NK-92 (cell line): Measurements from ENCODE around the gene NPIPB2.

Source experiments
- DNase-seq: peaks from one replicate; lab custom pipeline; 2025; ENCODE audit not compliant: unreplicated experiment; lab: John Stamatoyannopoulos, UW

Gene NPIPB2

DNA sequence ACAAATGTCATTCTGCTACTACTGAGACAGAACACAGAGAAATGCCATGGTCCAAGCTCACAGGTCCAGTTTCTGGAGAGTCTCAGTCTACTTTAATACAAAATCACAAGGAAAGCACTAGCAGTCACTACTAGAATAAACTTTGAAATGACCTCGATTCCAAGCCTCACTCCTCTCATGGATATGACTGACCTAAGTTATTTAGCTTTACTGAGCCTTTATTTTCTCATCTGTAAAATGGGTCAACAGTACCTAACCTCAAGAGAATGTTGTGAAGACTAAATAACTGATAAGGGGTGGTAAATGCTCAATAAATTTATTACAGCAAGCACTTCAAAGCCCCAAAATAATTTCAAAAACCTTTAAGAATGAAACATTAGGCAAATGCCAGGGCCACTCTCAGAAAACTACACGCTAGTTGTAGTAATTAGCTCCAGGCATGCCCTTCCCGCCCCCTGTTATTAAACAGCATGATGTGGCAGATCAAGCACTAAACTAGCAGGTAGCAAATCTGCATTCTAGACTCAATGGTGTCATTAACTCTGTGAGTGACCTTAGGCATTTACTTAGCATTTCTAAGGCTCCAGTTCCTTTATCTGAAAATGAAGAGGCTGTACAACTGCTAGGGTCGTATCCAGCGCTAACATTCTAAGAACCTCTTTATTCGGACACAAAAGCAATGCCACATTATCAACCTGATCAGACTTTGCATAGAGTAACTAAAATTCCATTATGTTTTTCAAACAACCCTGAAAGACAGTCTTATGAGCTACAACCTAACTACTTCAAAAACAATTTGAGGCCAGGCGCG is 34.5 kb downstream of the NPIPB2 start:
- DNase-seq, result no peak

DNA sequence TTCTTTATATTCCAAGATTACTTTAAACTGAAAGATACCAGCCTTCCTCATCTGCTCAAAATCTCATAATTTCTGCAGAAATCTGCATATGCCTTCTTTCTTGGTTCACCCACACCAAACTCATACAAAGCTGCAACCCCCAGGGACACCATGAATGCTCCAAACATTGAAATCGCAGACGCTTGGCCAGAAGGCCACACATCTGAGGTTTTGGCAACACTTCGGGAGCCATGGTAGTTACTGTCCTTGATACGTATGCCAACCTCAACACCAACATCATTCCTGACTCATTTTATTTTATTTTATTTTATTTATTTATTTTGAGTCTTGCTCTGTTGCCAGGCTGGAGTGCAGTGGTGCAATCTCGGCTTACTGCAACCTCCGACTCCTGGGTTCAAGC is 37.9 kb downstream of the NPIPB2 start:
- DNase-seq, result no peak

DNA sequence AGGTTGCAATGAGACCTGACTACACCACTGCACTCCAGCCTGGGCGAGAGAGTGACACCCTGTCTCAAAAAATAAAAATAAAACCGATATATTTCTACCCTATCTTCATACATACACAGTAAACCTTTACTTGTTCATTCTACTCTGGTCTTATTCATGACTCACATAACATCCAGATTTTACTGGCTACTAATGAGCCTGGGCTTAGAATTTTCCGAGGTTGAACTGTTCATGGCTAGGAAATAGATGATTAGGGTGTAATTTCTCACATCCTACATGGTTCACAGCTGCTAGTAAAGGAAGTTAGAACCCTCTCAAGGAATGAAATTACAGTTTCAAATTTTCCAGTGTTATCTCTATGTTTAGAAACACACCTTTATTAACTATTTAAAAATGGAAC is 40.8 kb downstream of the NPIPB2 start:
- no peak for DNase-seq

DNA sequence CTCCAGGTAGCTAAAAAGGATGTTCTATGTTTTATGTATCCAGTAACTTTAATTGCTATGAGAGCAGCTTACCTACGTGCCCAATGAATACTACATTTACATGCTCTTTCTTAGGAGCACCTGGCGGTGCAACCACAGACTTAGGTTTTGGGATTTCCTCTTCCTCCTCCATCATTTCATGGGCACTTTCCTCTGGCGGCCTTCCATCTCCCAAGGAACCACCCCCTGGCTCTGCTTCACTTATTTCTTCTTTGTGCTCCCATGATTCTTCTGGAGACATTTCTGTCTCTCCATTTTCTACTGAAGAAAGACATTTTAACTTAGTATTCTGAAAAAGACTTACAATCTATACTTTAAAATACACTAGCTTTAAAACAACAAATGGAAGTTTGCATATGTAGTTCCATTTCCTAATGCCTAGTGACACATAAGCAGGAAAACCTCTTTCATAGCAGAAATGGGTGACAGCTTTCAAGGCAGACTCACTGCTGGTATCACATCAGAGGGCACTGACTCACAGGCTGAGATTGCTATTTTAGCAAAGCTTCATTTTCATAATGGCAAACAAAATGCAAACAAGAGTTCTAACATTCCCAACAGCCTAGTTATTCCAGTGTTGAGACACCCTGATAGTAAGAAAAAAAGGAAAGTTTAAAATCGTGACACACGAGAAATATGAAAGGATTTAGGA is 45.2 kb downstream of the NPIPB2 start:
- no peak for DNase-seq

DNA sequence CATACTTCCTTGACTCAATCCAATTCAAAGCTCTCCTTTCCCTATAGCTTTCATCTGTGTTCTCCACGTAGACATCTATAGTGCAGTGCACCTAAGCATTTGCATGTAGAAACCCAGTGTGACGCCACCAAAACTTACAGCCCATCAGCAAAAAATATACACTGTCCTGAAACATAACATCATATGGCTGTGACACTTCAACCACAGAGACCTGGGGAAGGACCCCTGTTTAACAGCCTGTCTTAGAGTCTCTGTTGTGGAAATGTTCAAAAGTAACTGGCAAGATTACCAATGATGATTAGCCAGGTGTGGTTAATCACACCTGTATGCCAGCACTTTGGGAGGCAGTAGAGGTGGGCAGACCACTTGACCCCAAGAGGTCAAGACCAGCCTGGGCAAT is 48.3 kb downstream of the NPIPB2 start:
- no peak for DNase-seq

DNA sequence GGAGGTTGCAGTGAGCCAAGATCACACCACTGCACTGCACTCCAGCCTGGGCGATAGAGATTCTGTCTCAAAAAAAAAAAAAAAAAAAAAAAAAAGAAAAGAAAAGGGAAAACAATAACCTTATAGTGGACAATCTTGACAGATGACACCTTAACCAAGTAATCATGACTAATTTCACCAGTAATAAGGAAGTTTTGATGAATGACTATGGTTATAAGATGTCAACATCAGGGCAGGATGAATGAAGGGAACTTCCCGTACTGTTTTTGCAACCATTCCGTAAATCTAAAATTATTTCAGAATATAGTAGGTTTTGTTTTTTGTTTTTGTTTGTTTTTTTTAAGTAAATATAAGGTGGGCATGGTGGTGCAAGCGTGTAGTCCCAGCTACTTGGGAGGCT is 49.1 kb downstream of the NPIPB2 start:
- no peak for DNase-seq

DNA sequence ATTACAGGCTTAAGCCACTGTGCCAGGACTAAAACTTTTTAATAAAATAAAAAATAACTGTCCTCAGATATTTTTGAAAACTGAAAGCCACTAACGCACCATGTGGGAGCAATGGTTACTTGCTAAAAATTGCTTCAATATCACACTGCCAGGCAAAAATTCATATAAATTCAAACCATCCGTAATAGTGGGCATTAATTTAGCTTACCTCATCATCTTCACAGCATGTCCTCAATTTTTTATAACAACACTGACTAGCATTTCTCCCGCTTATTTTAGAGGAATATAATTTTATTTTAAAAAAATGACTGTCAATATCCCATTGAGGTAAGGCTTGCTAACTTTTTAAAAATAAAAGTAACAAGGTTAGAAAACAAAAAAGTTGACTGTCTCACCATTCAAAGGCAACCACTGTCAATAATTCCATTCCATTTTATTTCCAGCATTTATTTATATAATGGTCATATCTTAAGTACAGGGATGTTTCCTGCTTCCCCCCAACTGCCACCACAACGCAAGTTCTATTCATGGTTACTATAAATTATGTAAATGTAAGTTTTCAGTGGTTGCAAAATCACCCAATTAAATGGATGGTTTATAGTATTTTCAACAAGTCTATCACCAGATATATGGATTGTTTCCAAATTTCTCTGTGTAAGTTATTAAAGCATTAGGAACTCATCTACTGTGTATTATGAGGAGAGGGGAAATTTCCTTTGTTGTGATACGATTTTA is 51.4 kb downstream of the NPIPB2 start:
- no peak for DNase-seq

DNA sequence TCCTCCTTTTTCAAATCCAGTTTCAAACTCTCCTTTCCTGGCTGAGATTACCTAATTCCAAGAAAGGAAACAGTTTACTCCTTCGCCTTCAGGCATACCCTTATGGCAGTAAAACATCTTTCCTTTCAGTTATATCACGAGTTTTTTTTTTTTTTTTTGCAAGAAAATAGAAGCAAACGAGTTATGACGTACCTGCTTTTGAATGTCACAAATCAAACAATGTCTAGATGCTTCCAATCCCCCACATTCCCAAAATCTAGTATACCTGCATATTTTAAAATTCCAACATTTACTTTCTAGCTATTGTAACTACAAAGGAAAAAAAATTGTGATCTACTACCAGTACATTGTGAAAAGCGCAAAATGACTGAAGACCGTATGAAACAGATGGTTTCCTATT is 55.0 kb downstream of the NPIPB2 start:
- DNase-seq, result no peak

DNA sequence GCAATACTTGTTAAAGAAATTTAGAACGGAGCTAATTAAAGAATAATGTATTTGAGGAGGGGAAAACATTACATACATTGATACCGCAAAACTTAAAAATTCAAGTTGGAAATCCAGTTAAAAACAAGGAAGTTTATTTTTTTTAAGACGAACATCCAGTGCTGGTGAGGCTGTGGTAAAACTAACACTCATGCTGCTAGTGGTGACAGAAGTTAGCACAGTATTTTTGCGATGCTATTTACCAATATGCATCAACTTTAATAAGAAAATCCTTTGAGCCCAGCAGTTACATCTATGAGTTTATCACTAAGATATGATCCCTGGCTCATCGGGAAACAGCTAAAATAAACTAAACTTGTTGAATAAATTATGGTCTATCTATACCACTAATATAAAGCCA is 57.8 kb downstream of the NPIPB2 start:
- DNase-seq, result no peak

DNA sequence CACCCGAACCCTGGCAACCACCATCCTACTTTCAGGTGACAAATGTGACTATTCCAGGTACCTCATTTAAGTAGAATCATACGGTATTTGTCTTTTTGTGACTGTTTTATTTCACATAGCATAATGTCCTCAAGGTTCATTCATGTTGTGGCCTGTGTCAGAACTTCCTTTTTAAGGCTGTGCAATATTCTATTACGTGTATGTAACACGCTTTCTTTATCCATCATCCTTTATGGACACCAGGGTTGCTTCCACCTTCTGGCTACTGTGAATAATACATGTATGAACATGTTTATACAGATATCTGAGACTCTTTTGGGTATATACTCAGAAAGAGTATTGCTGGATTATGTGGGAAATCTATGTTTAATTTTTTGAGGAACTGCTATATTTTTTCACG is 61.8 kb downstream of the NPIPB2 start:
- DNase-seq, result no peak

DNA sequence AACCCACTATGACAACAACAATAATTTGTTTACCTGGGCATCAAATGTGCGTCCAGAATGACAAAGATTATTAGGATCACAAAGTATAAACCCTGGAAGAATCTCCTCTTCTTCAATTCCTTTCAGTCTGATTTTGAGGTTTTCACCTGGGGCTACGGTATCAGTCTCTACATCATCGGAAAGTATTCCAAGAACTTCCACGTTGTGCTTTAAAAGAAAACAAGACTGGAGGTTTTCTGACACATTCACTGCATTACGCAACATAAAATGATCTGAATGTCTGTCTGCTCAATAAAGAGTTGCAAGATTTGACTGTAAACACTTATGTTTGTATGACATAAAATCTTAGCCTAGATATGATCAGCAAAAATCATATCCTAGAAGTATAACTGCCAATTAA is 64.5 kb downstream of the NPIPB2 start:
- no peak for DNase-seq
